SK-N-SH treated with all-trans-retinoic acid at 6 μM for 48 hours (cell line): ENCODE results near the gene GRIK2.
A peak's percentile ranks its signal among the peaks of the same experiment; 100 is the strongest.

Experiments used
- ATAC-seq: fragments of 200-7000 bp; cut with Tn5 transposase; 3 replicates; pipeline ENCODE4 v1.9.1; 2020; ENCODE audit warnings: mild to moderate bottlenecking, moderate library complexity
- ARNTL ChIP-seq: fragments of 450-650 bp; formaldehyde crosslinking; IDR thresholded peaks from 2 replicates; pipeline ENCODE4 v1.5.0; 2020; ENCODE audit warnings: low read depth, mild to moderate bottlenecking, moderate library complexity, borderline replicate concordance
- BACH2 ChIP-seq: fragments of 250-450 bp; sonication (Bioruptor Pico); IDR thresholded peaks from 2 replicates; pipeline ENCODE4 v1.9.0; 2021; ENCODE audit warnings: mild to moderate bottlenecking, borderline replicate concordance
- CREB5 ChIP-seq: fragments of 250-450 bp; sonication (Bioruptor Pico); IDR thresholded peaks from 2 replicates; pipeline ENCODE4 v1.5.1; 2020; ENCODE audit warnings: low read depth, mild to moderate bottlenecking, moderate library complexity
- CSDC2 ChIP-seq: fragments of 250-450 bp; sonication (Bioruptor Pico); IDR thresholded peaks from 2 replicates; pipeline ENCODE4 v1.5.0; 2020; ENCODE audit warnings: mild to moderate bottlenecking, moderate library complexity
- CSRNP3 ChIP-seq: fragments of 250-450 bp; sonication (Bioruptor Pico); IDR thresholded peaks from 2 replicates; pipeline ENCODE4 v1.5.1; 2021; ENCODE audit warnings: mild to moderate bottlenecking, moderate library complexity
- ESRRG ChIP-seq: fragments of 250-450 bp; sonication (Bioruptor Pico); IDR thresholded peaks from 2 replicates; pipeline ENCODE4 v1.6.1; 2021; ENCODE audit warnings: mild to moderate bottlenecking
- GLIS3 ChIP-seq: fragments of 250-450 bp; sonication (Bioruptor Pico); IDR thresholded peaks from 2 replicates; pipeline ENCODE4 v1.5.0; 2020; ENCODE audit warnings: mild to moderate bottlenecking, moderate library complexity
- ISL1 ChIP-seq: fragments of 250-450 bp; sonication (Bioruptor Pico); IDR thresholded peaks from 2 replicates; pipeline ENCODE4 v2.1.2; 2022; ENCODE audit warnings: mild to moderate bottlenecking, moderate library complexity
- OSR1 ChIP-seq: fragments of 250-450 bp; sonication (Bioruptor Pico); IDR thresholded peaks from 2 replicates; pipeline ENCODE4 v1.8.0; 2022; ENCODE audit warnings: moderate library complexity, mild to moderate bottlenecking, inconsistent platforms
- PPARA ChIP-seq: fragments of 250-450 bp; sonication (Bioruptor Pico); IDR thresholded peaks from 2 replicates; pipeline ENCODE4 v1.5.0; 2020; ENCODE audit warnings: mild to moderate bottlenecking, borderline replicate concordance
- RARB ChIP-seq: fragments of 250-450 bp; sonication (Bioruptor Pico); IDR thresholded peaks from 2 replicates; pipeline ENCODE4 v1.8.0; 2021; ENCODE audit warnings: mild to moderate bottlenecking, moderate library complexity
- SNAI2 ChIP-seq: fragments of 250-450 bp; sonication (Bioruptor Pico); IDR thresholded peaks from 2 replicates; pipeline ENCODE4 v1.5.0; 2020; ENCODE audit warnings: mild to moderate bottlenecking, moderate library complexity
- TCF4 ChIP-seq: fragments of 250-450 bp; sonication (Bioruptor Pico); IDR thresholded peaks from 2 replicates; pipeline ENCODE4 v1.8.0; 2021; ENCODE audit warnings: mild to moderate bottlenecking, moderate library complexity, borderline replicate concordance
- TOX ChIP-seq: fragments of 250-450 bp; sonication (Bioruptor Pico); IDR thresholded peaks from 2 replicates; pipeline ENCODE4 v1.8.0; 2021; ENCODE audit warnings: mild to moderate bottlenecking, moderate library complexity, borderline replicate concordance
- TSHZ2 ChIP-seq: fragments of 250-450 bp; sonication (Bioruptor Pico); IDR thresholded peaks from 2 replicates; pipeline ENCODE4 v1.5.0; 2020; ENCODE audit warnings: mild to moderate bottlenecking, moderate library complexity
- ZC3H10 ChIP-seq: fragments of 250-450 bp; sonication (Bioruptor Pico); IDR thresholded peaks from 2 replicates; pipeline ENCODE4 v1.5.1; 2021; ENCODE audit warnings: mild to moderate bottlenecking, moderate library complexity
- ZFP3 ChIP-seq: fragments of 250-450 bp; sonication (Bioruptor Pico); IDR thresholded peaks from 2 replicates; pipeline ENCODE4 v1.5.0; 2020; ENCODE audit warnings: mild to moderate bottlenecking, moderate library complexity
- ZFP30 ChIP-seq: fragments of 450-650 bp; formaldehyde crosslinking; IDR thresholded peaks from 2 replicates; pipeline ENCODE4 v1.5.0; 2022; ENCODE audit warnings: mild to moderate bottlenecking, moderate library complexity
- ZNF565 ChIP-seq: fragments of 450-650 bp; formaldehyde crosslinking; conservative IDR thresholded peaks from 2 replicates; pipeline ENCODE4 v1.5.0; 2020; ENCODE audit warnings: low read depth, mild to moderate bottlenecking, moderate library complexity
- ZNF70 ChIP-seq: fragments of 450-650 bp; formaldehyde crosslinking; IDR thresholded peaks from 2 replicates; pipeline ENCODE4 v1.5.0; 2020; ENCODE audit warnings: mild to moderate bottlenecking, moderate library complexity
- ZNF8 ChIP-seq: fragments of 450-650 bp; formaldehyde crosslinking; IDR thresholded peaks from 2 replicates; pipeline ENCODE4 v1.5.0; 2020; ENCODE audit warnings: mild to moderate bottlenecking, moderate library complexity
- TF ChIP-seq, protein P1 (sequence below): fragments of 250-450 bp; sonication (Bioruptor Pico); IDR thresholded peaks from 2 replicates; pipeline ENCODE4 v1.8.0; 2020; ENCODE audit warnings: mild to moderate bottlenecking, moderate library complexity, borderline replicate concordance
- TF ChIP-seq, protein P2 (sequence below): fragments of 250-450 bp; sonication (Bioruptor Pico); IDR thresholded peaks from 2 replicates; pipeline ENCODE4 v1.8.0; 2021; ENCODE audit warnings: low read depth, mild to moderate bottlenecking, moderate library complexity, borderline replicate concordance

Gene GRIK2

DNA sequence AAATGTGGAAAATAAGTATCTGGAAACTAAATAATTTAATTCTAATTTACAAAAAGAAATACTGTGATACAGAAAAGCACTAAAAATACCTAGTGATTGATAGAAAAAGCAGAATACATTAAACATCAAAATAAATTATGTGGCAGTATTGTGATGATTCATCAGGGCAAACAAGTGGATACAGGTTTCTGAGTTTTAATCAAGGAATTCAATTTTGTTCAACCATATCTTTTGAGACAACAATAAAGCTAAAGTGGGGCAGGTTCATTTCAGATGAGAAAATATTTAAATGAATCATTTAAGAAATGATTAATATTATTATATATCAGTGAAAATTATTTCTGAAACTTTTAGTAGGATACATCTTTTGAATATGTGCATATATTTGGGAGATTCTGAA lies 49.8 kb downstream of the GRIK2 start:
- TF ChIP-seq TOX = no peak
- no peak for TF ChIP-seq CSRNP3
- TF ChIP-seq CSDC2 (CRISPR knock-in tag) = no peak
- TF ChIP-seq BACH2 (CRISPR knock-in tag) = no peak

GRCh38 chr6:101444717-101445116 lies 51.2 kb downstream of the GRIK2 start:
- ATAC-seq = no peak
- no peak for TF ChIP-seq RARB (CRISPR knock-in tag)
- no peak for TF ChIP-seq OSR1
- TF ChIP-seq ZFP3 (CRISPR knock-in tag) = no peak
- TF ChIP-seq, protein P1, sequence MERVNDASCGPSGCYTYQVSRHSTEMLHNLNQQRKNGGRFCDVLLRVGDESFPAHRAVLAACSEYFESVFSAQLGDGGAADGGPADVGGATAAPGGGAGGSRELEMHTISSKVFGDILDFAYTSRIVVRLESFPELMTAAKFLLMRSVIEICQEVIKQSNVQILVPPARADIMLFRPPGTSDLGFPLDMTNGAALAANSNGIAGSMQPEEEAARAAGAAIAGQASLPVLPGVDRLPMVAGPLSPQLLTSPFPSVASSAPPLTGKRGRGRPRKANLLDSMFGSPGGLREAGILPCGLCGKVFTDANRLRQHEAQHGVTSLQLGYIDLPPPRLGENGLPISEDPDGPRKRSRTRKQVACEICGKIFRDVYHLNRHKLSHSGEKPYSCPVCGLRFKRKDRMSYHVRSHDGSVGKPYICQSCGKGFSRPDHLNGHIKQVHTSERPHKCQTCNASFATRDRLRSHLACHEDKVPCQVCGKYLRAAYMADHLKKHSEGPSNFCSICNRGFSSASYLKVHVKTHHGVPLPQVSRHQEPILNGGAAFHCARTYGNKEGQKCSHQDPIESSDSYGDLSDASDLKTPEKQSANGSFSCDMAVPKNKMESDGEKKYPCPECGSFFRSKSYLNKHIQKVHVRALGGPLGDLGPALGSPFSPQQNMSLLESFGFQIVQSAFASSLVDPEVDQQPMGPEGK (CRISPR knock-in tag) = no peak
- no peak for TF ChIP-seq ZNF565 (CRISPR knock-in tag)
- TF ChIP-seq ESRRG (CRISPR knock-in tag) = no peak
- peak; percentile 83 for TF ChIP-seq ISL1
- no peak for TF ChIP-seq ZFP30 (CRISPR knock-in tag)
- TF ChIP-seq TOX = no peak
- TF ChIP-seq CSDC2 (CRISPR knock-in tag) = no peak
- TF ChIP-seq PPARA (CRISPR knock-in tag) = no peak
- TF ChIP-seq TSHZ2 = 0 out of 2 replicates have a peak, but pooled peaks have one; percentile 53
- TF ChIP-seq CSRNP3 = peak; percentile 32; the same call in 1 of the 2 replicates
- no peak for TF ChIP-seq ZC3H10
- TF ChIP-seq ZNF70 (CRISPR knock-in tag) = no peak
- 0 out of 2 replicates have a peak, but pooled peaks have one; percentile 20 for TF ChIP-seq ZNF8 (CRISPR knock-in tag)
- no peak for TF ChIP-seq ARNTL
- TF ChIP-seq GLIS3 = peak; percentile 56; the same call in 1 of the 2 replicates
- no peak for TF ChIP-seq BACH2 (CRISPR knock-in tag)
- TF ChIP-seq, protein P2, sequence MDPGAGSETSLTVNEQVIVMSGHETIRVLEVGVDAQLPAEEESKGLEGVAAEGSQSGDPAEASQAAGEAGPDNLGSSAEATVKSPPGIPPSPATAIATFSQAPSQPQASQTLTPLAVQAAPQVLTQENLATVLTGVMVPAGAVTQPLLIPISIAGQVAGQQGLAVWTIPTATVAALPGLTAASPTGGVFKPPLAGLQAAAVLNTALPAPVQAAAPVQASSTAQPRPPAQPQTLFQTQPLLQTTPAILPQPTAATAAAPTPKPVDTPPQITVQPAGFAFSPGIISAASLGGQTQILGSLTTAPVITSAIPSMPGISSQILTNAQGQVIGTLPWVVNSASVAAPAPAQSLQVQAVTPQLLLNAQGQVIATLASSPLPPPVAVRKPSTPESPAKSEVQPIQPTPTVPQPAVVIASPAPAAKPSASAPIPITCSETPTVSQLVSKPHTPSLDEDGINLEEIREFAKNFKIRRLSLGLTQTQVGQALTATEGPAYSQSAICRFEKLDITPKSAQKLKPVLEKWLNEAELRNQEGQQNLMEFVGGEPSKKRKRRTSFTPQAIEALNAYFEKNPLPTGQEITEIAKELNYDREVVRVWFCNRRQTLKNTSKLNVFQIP (CRISPR knock-in tag) = no peak
- no peak for TF ChIP-seq CREB5 (CRISPR knock-in tag)
- TF ChIP-seq SNAI2 (CRISPR knock-in tag) = no peak
- peak; percentile 95 for TF ChIP-seq TCF4

More for the DNA sequence above, 49.8 kb downstream of the GRIK2 start:
- no peak for ATAC-seq
